GM19372 (cell line): ENCODE data around the gene TERT.
"Not testable (repeated sequence)": the region's sequence is repeated elsewhere in the genome, so short reads cannot be mapped to it uniquely, and the experiment has no call there.

ENCODE experiments used
- ATAC-seq: cut with Tn5 transposase; IDR thresholded peaks from one replicate; pipeline ENCODE4 v1.9.1; 2021; ENCODE audit warnings: mild to moderate bottlenecking, low read depth, moderate library complexity; ENCODE audit not compliant: unreplicated experiment

TERT gene

GRCh38 chr5:1280177-1281037, 14.5 kb downstream of the TERT start:
- no peak for ATAC-seq

GRCh38 chr5:1279443-1280151, 15.3 kb downstream of the TERT start:
- ATAC-seq, result no peak

GRCh38 chr5:1278656-1279442, 16.0 kb downstream of the TERT start:
- no peak for ATAC-seq

- no peak for ATAC-seq
Measured at GRCh38 chr5:1278216-1278615, 16.7 kb downstream of the TERT start.

GRCh38 chr5:1277781-1278180, 17.1 kb downstream of the TERT start:
- ATAC-seq, result no peak

- ATAC-seq, result no peak
Measured at GRCh38 chr5:1277331-1277730, 17.5 kb downstream of the TERT start.

- ATAC-seq, result no peak
Measured at GRCh38 chr5:1276930-1277329, 17.9 kb downstream of the TERT start.

- not testable (repeated sequence) for ATAC-seq
Measured at GRCh38 chr5:1275397-1276391, 19.2 kb downstream of the TERT start.

GRCh38 chr5:1274471-1274870, 20.4 kb downstream of the TERT start:
- ATAC-seq, result no peak

- no peak for ATAC-seq
Measured at GRCh38 chr5:1273745-1274144, 21.1 kb downstream of the TERT start.

- no peak for ATAC-seq
Measured at GRCh38 chr5:1272201-1272600, 22.7 kb downstream of the TERT start.

GRCh38 chr5:1270933-1271914, 23.6 kb downstream of the TERT start:
- no peak for ATAC-seq

- no peak for ATAC-seq
Measured at GRCh38 chr5:1270426-1270825, 24.4 kb downstream of the TERT start.

- ATAC-seq, result no peak
Measured at GRCh38 chr5:1268666-1269065, 26.2 kb downstream of the TERT start.

GRCh38 chr5:1268056-1268455, 26.8 kb downstream of the TERT start:
- ATAC-seq, result no peak

GRCh38 chr5:1267464-1267863, 27.4 kb downstream of the TERT start:
- ATAC-seq, result not testable (repeated sequence)

GRCh38 chr5:1266791-1267190, 28.1 kb downstream of the TERT start:
- no peak for ATAC-seq
